ENCODE measurements around the gene ASIC1. TPM values are rescaled to one million over a fixed set of nuclear protein-coding genes. Genes with fewer than 3 reads are reported as not detected.

Gene ASIC1
- polyA plus RNA-seq, 3 donors = not detected

DNA sequence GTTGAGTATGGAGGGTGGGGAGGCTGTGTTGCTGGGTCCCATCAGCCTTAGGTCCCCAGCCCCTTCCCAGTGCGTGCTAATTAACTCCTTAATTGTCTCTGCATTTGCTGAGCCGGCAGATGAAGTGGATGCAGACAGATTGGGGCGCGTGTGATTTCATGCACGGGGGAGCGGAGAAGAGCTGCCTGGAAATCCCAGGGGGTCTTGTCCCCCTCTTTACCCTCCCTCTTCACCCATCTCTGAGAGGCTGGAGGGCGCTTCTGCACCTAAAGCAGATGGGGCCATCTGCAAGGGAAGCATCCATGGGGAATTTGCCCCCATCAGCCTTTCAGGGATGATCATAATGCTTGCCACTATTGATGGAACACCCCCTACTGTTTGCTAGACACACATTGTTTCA, 4.4 kb upstream of the ASIC1 start:
- no peak for DNase-seq
- Histone ChIP-seq H3K4me2 (replicated peaks; ENCODE audit: extremely low read depth, low read length, poor library complexity, severe bottlenecking) (no peak overlapping the region), H3K4me3 (replicated peaks in 1 of 3; ENCODE audit: low read depth in 2 of 3, low read length in 3 of 3) (no peak overlapping the region), H4K20me1 (ENCODE audit: insufficient read depth, low read length) (no peaks in the 10 kb centered on the region), H3K36me3 (replicated peaks in 1 of 2; ENCODE audit: control insufficient read depth in 1 of 2, insufficient read depth in 2 of 2, low read length in 2 of 2) (no peaks in the 10 kb centered on the region), H3K9ac (ENCODE audit: insufficient read depth, low read length, poor library complexity, severe bottlenecking) (no peak overlapping the region), H3K79me2 (ENCODE audit: insufficient read depth, low read length) (no peaks in the 10 kb centered on the region), H3K9me3 (replicated peaks in 1 of 2; ENCODE audit: control insufficient read depth in 1 of 2, insufficient read depth in 1 of 2, low read length in 2 of 2) (peaks cover 0 to 8% of the 10 kb centered on the region in 2 donors), H2AFZ (ENCODE audit: insufficient read depth, low read depth, low read length, poor library complexity, severe bottlenecking) (no peak overlapping the region), H3K4me1 (ENCODE audit: control insufficient read depth in 1 of 2, insufficient read depth in 2 of 2, low read length in 2 of 2) (peaks cover 48 to 51% of the 10 kb centered on the region in 2 donors), H3K27ac (ENCODE audit: low read depth in 1 of 2, low read length in 2 of 2) (no peak overlapping the region), H3K27me3 (ENCODE audit: control insufficient read depth in 2 of 2, insufficient read depth in 2 of 2, low read length in 2 of 2) (peaks cover 14 to 20% of the 10 kb centered on the region in 2 donors)
- WGBS (ENCODE audit: insufficient coverage) = 94% methylated on average over 6 of the region's 7 CpGs
- peaks cover 23 to 26% (median 24%) of the 10 kb centered on the region in 3 donors for H3K27me3 Mint-ChIP-seq (ENCODE audit: low read depth in 3 of 3)
- peaks cover 6 to 7% of the 10 kb centered on the region in 2 donors for H3K36me3 Mint-ChIP-seq
- no peak overlapping the region for H3K4me3 Mint-ChIP-seq
- H3K27ac Mint-ChIP-seq = no peak overlapping the region
- H3K4me1 Mint-ChIP-seq = peaks cover 52% of the 10 kb centered on the region
- TF ChIP-seq, protein P1, sequence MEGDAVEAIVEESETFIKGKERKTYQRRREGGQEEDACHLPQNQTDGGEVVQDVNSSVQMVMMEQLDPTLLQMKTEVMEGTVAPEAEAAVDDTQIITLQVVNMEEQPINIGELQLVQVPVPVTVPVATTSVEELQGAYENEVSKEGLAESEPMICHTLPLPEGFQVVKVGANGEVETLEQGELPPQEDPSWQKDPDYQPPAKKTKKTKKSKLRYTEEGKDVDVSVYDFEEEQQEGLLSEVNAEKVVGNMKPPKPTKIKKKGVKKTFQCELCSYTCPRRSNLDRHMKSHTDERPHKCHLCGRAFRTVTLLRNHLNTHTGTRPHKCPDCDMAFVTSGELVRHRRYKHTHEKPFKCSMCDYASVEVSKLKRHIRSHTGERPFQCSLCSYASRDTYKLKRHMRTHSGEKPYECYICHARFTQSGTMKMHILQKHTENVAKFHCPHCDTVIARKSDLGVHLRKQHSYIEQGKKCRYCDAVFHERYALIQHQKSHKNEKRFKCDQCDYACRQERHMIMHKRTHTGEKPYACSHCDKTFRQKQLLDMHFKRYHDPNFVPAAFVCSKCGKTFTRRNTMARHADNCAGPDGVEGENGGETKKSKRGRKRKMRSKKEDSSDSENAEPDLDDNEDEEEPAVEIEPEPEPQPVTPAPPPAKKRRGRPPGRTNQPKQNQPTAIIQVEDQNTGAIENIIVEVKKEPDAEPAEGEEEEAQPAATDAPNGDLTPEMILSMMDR (IDR thresholded peaks at IDR 0.05) = no peak
- intact Hi-C loops (cut with micrococcal nuclease) = no loop called here
- peaks cover 0 to 15% (median 5%) of the 10 kb centered on the region in 7 donors for H3K9me3 Mint-ChIP-seq

DNA sequence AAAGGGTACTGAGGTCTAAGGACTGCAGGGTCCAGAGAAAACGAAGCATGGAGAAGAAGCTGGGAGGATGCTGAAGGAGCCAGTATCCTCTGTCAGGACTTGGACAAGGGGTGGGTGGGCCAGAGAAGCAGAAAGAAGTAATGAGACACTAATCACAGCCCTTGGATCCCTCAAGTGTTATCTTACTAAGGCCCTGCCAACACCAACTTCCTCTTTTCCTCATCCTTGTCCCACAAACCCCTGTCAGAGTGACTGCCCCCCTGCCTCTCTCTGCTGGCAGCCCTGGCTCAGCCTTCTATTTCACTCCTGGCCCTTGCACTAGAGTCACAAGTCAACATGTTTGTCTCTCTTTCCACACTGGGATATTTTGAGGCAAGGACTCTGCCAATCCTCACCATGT, 3.8 kb upstream of the ASIC1 start:
- Histone ChIP-seq H4K20me1 (ENCODE audit: insufficient read depth, low read length) (no peaks in the 10 kb centered on the region), H3K9me3 (replicated peaks in 1 of 2; ENCODE audit: control insufficient read depth in 1 of 2, insufficient read depth in 1 of 2, low read length in 2 of 2) (peaks cover 0 to 8% of the 10 kb centered on the region in 2 donors), H3K4me1 (ENCODE audit: control insufficient read depth in 1 of 2, insufficient read depth in 2 of 2, low read length in 2 of 2) (peaks cover 49 to 52% of the 10 kb centered on the region in 2 donors), H3K9ac (ENCODE audit: insufficient read depth, low read length, poor library complexity, severe bottlenecking) (no peak overlapping the region), H2AFZ (ENCODE audit: insufficient read depth, low read depth, low read length, poor library complexity, severe bottlenecking) (peak overlapping the region; percentile 25), H3K4me3 (replicated peaks in 1 of 3; ENCODE audit: low read depth in 2 of 3, low read length in 3 of 3) (no peak overlapping the region), H3K4me2 (replicated peaks; ENCODE audit: extremely low read depth, low read length, poor library complexity, severe bottlenecking) (no peak overlapping the region), H3K27ac (ENCODE audit: low read depth in 1 of 2, low read length in 2 of 2) (no peak overlapping the region), H3K27me3 (ENCODE audit: control insufficient read depth in 2 of 2, insufficient read depth in 2 of 2, low read length in 2 of 2) (peaks cover 20 to 26% of the 10 kb centered on the region in 2 donors), H3K79me2 (ENCODE audit: insufficient read depth, low read length) (no peaks in the 10 kb centered on the region), H3K36me3 (replicated peaks in 1 of 2; ENCODE audit: control insufficient read depth in 1 of 2, insufficient read depth in 2 of 2, low read length in 2 of 2) (no peaks in the 10 kb centered on the region)
- H3K9me3 Mint-ChIP-seq = peaks cover 0 to 15% (median 5%) of the 10 kb centered on the region in 7 donors
- WGBS (ENCODE audit: insufficient coverage) = no CpG with 5 or more reads among the region's 1 CpG
- H3K36me3 Mint-ChIP-seq = peaks cover 6 to 7% of the 10 kb centered on the region in 2 donors
- TF ChIP-seq, protein P1 (IDR thresholded peaks at IDR 0.05) = no peak
- no peak overlapping the region for H3K4me3 Mint-ChIP-seq
- H3K27me3 Mint-ChIP-seq (ENCODE audit: low read depth in 3 of 3) = peaks cover 29 to 32% (median 30%) of the 10 kb centered on the region in 3 donors
- peak in 2 of 3 donors; percentile 32 to 46 for DNase-seq
- peak overlapping the region in 2 of 7 donors; percentile 48 to 62 for H3K27ac Mint-ChIP-seq
- intact Hi-C loops (cut with micrococcal nuclease) = no loop called here
- H3K4me1 Mint-ChIP-seq = peaks cover 52% of the 10 kb centered on the region

Data from CD14-positive monocyte (primary cell).